ENCODE results near the gene ELK4. TPM values are rescaled to one million over a fixed set of nuclear protein-coding genes. Genes with fewer than 3 reads are reported as not detected.

Gene ELK4
- total RNA-seq, 1 experiment from 2014 or later: 31.2 TPM

- Histone ChIP-seq H3K14ac (ENCODE audit: insufficient read depth, low read length) (no peak overlapping the region), H2BK12ac (ENCODE audit: insufficient read length, low read depth, low read length) (no peak overlapping the region), H3K4ac (ENCODE audit: low read depth, low read length) (no peak overlapping the region), H3K56ac (ENCODE audit: insufficient read length, low read depth, low read length) (no peak overlapping the region), H3K9ac (ENCODE audit: extremely low read depth, insufficient read length, low read length) (no peak overlapping the region), H2BK120ac (ENCODE audit: low read depth, low read length, poor library complexity, severe bottlenecking) (no peak overlapping the region), H3K79me2 (ENCODE audit: insufficient read depth, low read length) (no peaks in the 10 kb centered on the region), H3K4me2 (ENCODE audit: insufficient read depth, insufficient read length, low read length) (no peak overlapping the region), H2AFZ (ENCODE audit: low read length) (no peak overlapping the region), H3K79me1 (ENCODE audit: insufficient read depth, low read depth, low read length, poor library complexity, severe bottlenecking) (no peaks in the 10 kb centered on the region), H3K27me3 (ENCODE audit: insufficient read depth, low read length) (no peaks in the 10 kb centered on the region; the same call in 1 of the 2 replicates), H4K5ac (ENCODE audit: insufficient read length, low read depth, low read length) (no peak overlapping the region), H4K8ac (replicated peaks; ENCODE audit: insufficient read length, low read depth, low read length) (no peak overlapping the region), H3T11ph (ENCODE audit: low read length) (no peak overlapping the region), H2BK20ac (ENCODE audit: low read depth, low read length, poor library complexity, severe bottlenecking) (no peak overlapping the region), H3K18ac (ENCODE audit: insufficient read length, low read depth, low read length) (no peak overlapping the region), H3K23me2 (ENCODE audit: insufficient read length, low read depth, low read length, poor library complexity, severe bottlenecking) (no peaks in the 10 kb centered on the region), H3K4me1 (ENCODE audit: insufficient read depth, low read length) (no peaks in the 10 kb centered on the region), H4K91ac (ENCODE audit: insufficient read length, low read depth, low read length) (no peak overlapping the region), H2AK5ac (ENCODE audit: insufficient read length, low read length) (no peak overlapping the region), H3K27ac (ENCODE audit: insufficient read length, low read depth, low read length) (no peak overlapping the region), H3K9me3 (ENCODE audit: control insufficient read depth, low read depth, low read length) (no peaks in the 10 kb centered on the region), H4K20me1 (ENCODE audit: control insufficient read depth, insufficient read depth, insufficient read length) (no peaks in the 10 kb centered on the region), H2BK15ac (ENCODE audit: low read depth, low read length) (no peak overlapping the region), H3K23ac (ENCODE audit: insufficient read length, low read depth, low read length) (no peak overlapping the region), H2BK5ac (ENCODE audit: insufficient read length, low read length) (no peak overlapping the region)
- DNase-seq: no peak
- Mint-ChIP-seq H3K9me3 (no peaks in the 10 kb centered on the region; a peak in 1 of 5 replicates), H3K4me1 (peaks cover 7 to 10% of the 10 kb centered on the region in 2 experiments), H3K36me3 (ENCODE audit: insufficient read depth in 1 of 3, low read depth in 3 of 3) (peaks cover 3 to 9% (median 3%) of the 10 kb centered on the region in 3 experiments; a peak in 4 of 7 replicates), H3K27me3 (ENCODE audit: low read depth) (peaks cover 9% of the 10 kb centered on the region), H3K27ac (no peak overlapping the region), H3K4me3 (no peak overlapping the region)
- WGBS (ENCODE audit: extremely low coverage, insufficient read length, low lambda C conversion rate): no CpG with 5 or more reads among the region's 4 CpGs
- TF ChIP-seq, protein P1, sequence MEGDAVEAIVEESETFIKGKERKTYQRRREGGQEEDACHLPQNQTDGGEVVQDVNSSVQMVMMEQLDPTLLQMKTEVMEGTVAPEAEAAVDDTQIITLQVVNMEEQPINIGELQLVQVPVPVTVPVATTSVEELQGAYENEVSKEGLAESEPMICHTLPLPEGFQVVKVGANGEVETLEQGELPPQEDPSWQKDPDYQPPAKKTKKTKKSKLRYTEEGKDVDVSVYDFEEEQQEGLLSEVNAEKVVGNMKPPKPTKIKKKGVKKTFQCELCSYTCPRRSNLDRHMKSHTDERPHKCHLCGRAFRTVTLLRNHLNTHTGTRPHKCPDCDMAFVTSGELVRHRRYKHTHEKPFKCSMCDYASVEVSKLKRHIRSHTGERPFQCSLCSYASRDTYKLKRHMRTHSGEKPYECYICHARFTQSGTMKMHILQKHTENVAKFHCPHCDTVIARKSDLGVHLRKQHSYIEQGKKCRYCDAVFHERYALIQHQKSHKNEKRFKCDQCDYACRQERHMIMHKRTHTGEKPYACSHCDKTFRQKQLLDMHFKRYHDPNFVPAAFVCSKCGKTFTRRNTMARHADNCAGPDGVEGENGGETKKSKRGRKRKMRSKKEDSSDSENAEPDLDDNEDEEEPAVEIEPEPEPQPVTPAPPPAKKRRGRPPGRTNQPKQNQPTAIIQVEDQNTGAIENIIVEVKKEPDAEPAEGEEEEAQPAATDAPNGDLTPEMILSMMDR (conservative IDR thresholded peaks at IDR 0.05): no peak
Measured at GRCh38 chr1:205593532-205593931, 38.3 kb downstream of the ELK4 start.
